ENCODE results near the gene PI4KA. TPM values are rescaled to one million over a fixed set of nuclear protein-coding genes. Genes with fewer than 3 reads are reported as not detected.
A peak's percentile ranks its signal among the peaks of the same experiment; 100 is the strongest.

Gene PI4KA
- total and polyA plus RNA-seq, 2 of the 13 experiments (the other 11 are each of a cell fraction or from before 2014, with no cell fraction given) = 27.4 to 56.4 TPM

DNA sequence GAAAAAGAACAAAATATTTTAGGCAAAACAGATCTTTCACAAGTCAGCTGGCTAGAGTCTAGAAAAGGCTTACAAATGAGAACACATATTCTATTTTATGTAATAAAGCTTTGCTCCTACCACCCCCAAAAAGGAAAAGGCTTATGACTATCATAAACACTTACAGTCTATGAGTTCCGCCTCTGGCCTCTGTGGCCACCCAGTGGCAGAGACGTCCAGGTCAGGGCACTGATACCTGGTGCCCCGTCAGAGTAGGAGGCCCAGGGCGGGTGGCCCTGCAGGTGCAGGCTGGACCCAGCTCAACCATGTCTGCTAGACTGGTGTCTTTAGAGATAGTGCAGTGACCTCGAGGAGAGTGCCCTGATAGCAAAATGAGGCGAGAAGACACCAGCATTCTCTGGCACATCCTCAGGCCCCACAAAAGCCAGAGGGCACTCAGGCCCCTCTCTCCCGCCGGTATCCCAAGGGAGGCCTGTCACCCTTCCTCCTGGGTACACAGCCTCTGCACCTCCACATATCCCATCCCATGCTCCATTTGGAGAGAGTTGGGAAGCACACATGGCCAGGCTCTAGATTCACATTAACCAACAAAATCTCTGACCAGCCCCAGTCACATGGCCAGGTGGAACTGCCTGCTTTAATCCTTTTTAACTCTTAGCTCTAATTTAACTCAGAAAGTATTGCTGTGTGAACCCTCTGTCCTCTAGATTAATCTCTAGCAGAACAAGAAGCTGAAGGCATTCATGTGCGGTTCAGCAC lies 112.0 kb downstream of the PI4KA start:
- no peak overlapping the region for H3K4me2 ChIP-seq (ENCODE audit: low read depth, low read length)
- H3K9me3 ChIP-seq (ENCODE audit: low read length) = no peaks in the 10 kb centered on the region
- no peak overlapping the region for H3K9ac ChIP-seq (ENCODE audit: insufficient read depth, low read depth, low read length)
- TF ChIP-seq, protein P1, sequence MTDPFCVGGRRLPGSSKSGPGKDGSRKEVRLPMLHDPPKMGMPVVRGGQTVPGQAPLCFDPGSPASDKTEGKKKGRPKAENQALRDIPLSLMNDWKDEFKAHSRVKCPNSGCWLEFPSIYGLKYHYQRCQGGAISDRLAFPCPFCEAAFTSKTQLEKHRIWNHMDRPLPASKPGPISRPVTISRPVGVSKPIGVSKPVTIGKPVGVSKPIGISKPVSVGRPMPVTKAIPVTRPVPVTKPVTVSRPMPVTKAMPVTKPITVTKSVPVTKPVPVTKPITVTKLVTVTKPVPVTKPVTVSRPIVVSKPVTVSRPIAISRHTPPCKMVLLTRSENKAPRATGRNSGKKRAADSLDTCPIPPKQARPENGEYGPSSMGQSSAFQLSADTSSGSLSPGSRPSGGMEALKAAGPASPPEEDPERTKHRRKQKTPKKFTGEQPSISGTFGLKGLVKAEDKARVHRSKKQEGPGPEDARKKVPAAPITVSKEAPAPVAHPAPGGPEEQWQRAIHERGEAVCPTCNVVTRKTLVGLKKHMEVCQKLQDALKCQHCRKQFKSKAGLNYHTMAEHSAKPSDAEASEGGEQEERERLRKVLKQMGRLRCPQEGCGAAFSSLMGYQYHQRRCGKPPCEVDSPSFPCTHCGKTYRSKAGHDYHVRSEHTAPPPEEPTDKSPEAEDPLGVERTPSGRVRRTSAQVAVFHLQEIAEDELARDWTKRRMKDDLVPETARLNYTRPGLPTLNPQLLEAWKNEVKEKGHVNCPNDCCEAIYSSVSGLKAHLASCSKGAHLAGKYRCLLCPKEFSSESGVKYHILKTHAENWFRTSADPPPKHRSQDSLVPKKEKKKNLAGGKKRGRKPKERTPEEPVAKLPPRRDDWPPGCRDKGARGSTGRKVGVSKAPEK (CRISPR knock-in tag; IDR thresholded peaks at IDR 0.05; ENCODE audit: borderline replicate concordance) = no peak
- TF ChIP-seq ZNF550 (CRISPR knock-in tag; IDR thresholded peaks at IDR 0.05; ENCODE audit: borderline replicate concordance) (no peak), NR2F1 (CRISPR knock-in tag; IDR thresholded peaks at IDR 0.05) (no peak), ZNF335 (CRISPR knock-in tag; IDR thresholded peaks at IDR 0.05) (no peak), ZNF33A (CRISPR knock-in tag; IDR thresholded peaks at IDR 0.05; ENCODE audit: borderline replicate concordance) (no peak), HDAC6 (IDR thresholded peaks at IDR 0.05; ENCODE audit: low read depth, low read length) (no peak), ZSCAN31 (CRISPR knock-in tag; IDR thresholded peaks at IDR 0.05; ENCODE audit: low read depth) (no peak), FOXJ3 (CRISPR knock-in tag; IDR thresholded peaks at IDR 0.05; ENCODE audit: borderline replicate concordance) (no peak), ZBTB42 (CRISPR knock-in tag; IDR thresholded peaks at IDR 0.05) (no peak), KDM4B (CRISPR knock-in tag; IDR thresholded peaks at IDR 0.05) (no peak), GATA4 (IDR thresholded peaks at IDR 0.05; ENCODE audit: borderline replicate concordance, low read depth) (no peak), MED1 (CRISPR knock-in tag; IDR thresholded peaks at IDR 0.05) (no peak), TCF7L2 (IDR thresholded peaks at IDR 0.05; ENCODE audit: low read depth, low read length) (no peak), CENPT (CRISPR knock-in tag; IDR thresholded peaks at IDR 0.05; ENCODE audit: low read depth) (no peak), RXRA (CRISPR knock-in tag; IDR thresholded peaks at IDR 0.05) (no peak)
- TF ChIP-seq, protein P2, sequence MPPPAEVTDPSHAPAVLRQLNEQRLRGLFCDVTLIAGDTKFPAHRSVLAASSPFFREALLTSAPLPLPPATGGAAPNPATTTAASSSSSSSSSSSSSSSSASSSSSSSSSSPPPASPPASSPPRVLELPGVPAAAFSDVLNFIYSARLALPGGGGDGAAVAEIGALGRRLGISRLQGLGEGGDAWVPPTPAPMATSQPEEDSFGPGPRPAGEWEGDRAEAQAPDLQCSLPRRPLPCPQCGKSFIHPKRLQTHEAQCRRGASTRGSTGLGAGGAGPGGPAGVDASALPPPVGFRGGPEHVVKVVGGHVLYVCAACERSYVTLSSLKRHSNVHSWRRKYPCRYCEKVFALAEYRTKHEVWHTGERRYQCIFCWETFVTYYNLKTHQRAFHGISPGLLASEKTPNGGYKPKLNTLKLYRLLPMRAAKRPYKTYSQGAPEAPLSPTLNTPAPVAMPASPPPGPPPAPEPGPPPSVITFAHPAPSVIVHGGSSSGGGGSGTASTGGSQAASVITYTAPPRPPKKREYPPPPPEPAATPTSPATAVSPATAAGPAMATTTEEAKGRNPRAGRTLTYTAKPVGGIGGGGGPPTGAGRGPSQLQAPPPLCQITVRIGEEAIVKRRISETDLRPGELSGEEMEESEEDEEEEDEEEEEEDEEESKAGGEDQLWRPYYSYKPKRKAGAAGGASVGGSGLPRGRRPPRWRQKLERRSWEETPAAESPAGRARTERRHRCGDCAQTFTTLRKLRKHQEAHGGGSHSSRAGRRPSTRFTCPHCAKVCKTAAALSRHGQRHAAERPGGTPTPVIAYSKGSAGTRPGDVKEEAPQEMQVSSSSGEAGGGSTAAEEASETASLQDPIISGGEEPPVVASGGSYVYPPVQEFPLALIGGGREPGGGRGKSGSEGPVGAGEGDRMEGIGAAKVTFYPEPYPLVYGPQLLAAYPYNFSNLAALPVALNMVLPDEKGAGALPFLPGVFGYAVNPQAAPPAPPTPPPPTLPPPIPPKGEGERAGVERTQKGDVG (CRISPR knock-in tag; IDR thresholded peaks at IDR 0.05; ENCODE audit: borderline replicate concordance) = no peak
- intact Hi-C loops (cut with micrococcal nuclease; ENCODE audit: unreplicated experiment) = no loop called here
- peak; percentile 26; the same call in 2 of the 3 replicates for ATAC-seq
- H3K36me3 ChIP-seq (replicated peaks in 1 of 2; ENCODE audit: control insufficient read depth in 1 of 2, insufficient read depth in 2 of 2, low read length in 2 of 2) = peaks cover 6 to 52% of the 10 kb centered on the region in 2 experiments; a peak in 3 of 5 replicates
- no peak for FAIRE-seq
- no TSS peak for BruUV-seq (replicated peaks)
- no peak for DNase-seq (ENCODE audit: low spot score)
- H3K27me3 ChIP-seq (ENCODE audit: control insufficient read depth in 1 of 2, insufficient read depth in 2 of 2, low read length in 2 of 2) = no peaks in the 10 kb centered on the region
- H3K4me1 ChIP-seq (ENCODE audit: insufficient read depth, low read length) = no peaks in the 10 kb centered on the region
- in situ Hi-C loops (cut with HindIII; ENCODE audit: extremely low pct_ligation_motif_present, low pct_unique_long_range_greater_than_20kb) = no loop called here
- ChIA-PET POLR2A (no interaction called here), CTCF (ENCODE audit: low intra/inter-chr PET ratio, low total read pairs) (no interaction called here)
- H2AFZ ChIP-seq (ENCODE audit: low read length) = no peak overlapping the region
- H3K4me3 ChIP-seq (replicated peaks in 1 of 3; ENCODE audit: insufficient read depth in 1 of 3, low read depth in 2 of 3, low read length in 3 of 3) = no peak overlapping the region
- H3K79me2 ChIP-seq (ENCODE audit: insufficient read depth, low read length) = no peaks in the 10 kb centered on the region
- no peaks in the 10 kb centered on the region for H4K20me1 ChIP-seq (ENCODE audit: insufficient read depth, low read length)
- WGBS (ENCODE audit: low lambda C conversion rate) = 92% methylated on average over 8 of the region's 9 CpGs
- H3K27ac ChIP-seq (ENCODE audit: extremely low read length, insufficient read depth, low read length) = no peak overlapping the region

Data from HepG2 (cell line).